GM04504 (cell line): Measurements from ENCODE around the gene SEPHS2.
"Not testable (repeated sequence)": the region's sequence is repeated elsewhere in the genome, so short reads cannot be mapped to it uniquely, and the experiment has no call there.

Source experiments
- DNase-seq: peaks from one replicate; pipeline ENCODE4 v3.0.0-alpha.2; 2012; ENCODE audit warnings: low read depth

Gene SEPHS2

DNA sequence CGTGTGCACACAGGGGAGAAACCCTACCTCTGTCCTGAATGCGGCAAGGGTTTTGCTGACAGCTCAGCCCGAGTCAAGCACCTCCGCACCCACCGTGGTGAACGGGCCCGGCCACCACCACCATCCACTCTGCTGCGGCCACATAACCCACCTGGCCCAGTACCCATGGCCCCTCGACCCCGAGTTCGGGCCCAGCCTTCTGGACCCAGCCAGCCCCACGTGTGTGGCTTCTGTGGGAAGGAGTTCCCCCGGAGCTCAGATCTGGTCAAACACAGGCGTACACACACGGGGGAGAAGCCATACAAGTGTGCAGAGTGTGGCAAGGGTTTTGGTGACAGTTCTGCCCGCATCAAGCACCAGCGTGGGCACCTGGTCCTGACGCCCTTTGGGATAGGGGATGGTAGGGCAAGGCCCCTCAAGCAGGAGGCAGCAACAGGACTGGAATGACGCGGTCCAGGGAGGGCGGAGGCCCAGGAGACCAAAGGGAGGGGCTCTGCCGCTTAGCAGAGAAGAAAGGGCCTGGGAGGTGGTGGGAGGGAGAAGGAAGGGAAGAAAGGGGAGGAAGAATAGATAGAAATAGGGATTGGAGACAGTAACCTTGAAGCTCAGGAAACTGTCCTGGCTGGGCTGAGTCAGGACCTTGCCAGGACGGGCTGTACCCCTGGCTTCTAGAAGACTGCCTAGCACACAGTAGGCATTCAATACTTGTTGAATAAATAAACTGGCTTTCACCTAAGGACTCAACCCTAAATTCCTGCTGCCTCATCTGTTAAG lies 46.8 kb downstream of the SEPHS2 start:
- no peak for DNase-seq

DNA sequence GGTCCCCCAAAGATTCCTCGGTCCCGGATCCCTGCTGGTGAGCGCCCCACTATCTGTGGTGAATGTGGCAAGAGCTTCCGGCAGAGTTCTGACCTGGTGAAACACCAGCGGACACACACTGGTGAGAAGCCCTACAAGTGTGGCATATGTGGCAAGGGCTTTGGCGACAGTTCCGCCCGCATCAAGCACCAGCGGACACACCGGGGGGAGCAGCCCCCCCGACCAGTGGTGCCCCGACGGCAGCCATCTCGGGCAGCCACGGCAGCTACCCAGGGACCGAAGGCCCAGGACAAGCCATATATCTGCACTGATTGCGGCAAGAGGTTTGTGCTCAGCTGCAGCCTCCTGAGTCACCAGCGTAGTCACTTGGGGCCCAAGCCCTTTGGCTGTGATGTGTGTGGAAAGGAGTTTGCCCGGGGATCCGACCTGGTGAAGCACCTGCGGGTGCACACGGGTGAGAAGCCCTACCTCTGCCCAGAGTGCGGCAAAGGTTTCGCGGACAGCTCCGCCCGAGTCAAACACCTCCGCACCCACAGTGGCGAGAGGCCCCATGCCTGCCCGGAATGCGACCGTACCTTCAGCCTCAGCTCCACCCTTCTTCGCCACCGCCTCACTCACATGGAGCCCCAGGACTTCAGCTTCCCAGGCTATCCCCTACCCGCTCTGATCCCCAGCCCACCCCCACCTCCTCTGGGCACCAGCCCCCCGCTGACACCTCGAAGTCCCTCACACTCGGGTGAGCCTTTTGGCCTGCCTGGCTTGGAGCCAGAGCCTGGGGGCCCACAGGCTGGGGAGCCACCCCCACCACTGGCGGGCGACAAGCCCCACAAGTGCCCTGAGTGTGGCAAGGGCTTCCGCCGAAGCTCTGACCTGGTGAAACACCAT lies 47.7 kb downstream of the SEPHS2 start:
- no peak for DNase-seq

DNA sequence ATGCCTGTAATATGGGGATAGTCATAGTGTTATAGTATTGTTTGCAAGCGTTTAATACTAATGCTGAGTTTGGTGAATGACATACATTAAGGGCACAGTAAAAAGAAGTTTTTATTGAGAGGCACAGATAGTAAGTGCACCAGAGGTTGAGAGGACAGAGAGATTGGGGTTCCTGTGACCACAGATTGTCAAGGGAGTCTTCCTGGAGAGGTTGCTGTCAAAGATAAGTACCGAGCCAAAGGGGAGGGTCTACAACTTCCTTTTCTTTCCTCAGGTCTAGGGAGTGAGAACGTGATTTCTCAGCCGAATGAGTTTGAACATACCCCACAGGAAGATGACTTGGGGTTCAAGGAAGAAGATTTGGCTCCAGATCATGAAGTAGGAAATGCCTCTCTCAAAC lies 48.6 kb downstream of the SEPHS2 start:
- DNase-seq, result no peak

DNA sequence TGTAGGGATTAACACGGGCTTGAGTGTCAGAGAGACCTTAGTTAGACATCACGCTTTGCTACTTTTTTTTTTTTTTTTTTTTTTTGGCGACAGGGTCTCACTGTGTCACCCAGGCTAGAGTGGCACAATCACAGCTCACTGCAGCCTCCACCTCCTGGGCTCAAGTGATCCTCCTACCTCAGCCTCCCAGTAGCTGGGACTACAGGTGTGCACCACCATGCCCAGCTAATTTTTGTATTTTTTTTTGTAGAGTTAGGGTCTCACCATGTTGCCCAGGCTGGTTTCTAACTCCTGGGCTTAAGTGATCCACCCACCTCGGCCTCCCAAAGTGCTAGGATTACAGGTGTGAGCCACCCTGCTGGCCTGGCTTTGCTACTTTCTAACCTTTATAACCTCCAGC lies 49.0 kb downstream of the SEPHS2 start:
- not testable (repeated sequence) for DNase-seq

DNA sequence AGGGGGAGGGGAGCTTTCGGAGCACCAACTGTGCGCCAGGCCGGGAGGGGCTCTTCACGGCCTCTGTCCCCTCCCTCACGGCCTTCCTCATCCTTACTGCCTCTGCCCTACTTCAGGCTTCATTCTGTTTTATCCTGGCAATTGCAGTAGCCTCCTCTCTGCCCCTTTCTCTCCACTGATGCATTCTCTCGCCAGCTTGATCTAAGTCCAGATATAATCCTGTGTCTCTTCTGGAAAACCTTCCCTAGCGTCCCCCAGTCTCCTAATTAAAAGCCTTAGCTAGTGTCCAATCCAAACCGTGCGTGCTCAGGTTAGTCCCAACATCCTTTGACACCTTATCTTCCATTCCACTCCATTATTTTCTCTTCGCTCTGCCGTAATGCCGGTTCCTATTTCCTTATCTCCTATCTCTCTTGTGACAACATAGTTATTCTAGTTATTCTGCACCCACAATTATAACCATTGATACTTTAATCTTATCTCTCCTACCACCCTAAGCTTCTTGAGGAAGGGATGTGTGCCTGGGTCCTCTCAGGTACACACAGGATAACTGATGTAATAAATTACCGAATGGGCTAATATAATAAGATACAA lies 49.6 kb downstream of the SEPHS2 start:
- no peak for DNase-seq

DNA sequence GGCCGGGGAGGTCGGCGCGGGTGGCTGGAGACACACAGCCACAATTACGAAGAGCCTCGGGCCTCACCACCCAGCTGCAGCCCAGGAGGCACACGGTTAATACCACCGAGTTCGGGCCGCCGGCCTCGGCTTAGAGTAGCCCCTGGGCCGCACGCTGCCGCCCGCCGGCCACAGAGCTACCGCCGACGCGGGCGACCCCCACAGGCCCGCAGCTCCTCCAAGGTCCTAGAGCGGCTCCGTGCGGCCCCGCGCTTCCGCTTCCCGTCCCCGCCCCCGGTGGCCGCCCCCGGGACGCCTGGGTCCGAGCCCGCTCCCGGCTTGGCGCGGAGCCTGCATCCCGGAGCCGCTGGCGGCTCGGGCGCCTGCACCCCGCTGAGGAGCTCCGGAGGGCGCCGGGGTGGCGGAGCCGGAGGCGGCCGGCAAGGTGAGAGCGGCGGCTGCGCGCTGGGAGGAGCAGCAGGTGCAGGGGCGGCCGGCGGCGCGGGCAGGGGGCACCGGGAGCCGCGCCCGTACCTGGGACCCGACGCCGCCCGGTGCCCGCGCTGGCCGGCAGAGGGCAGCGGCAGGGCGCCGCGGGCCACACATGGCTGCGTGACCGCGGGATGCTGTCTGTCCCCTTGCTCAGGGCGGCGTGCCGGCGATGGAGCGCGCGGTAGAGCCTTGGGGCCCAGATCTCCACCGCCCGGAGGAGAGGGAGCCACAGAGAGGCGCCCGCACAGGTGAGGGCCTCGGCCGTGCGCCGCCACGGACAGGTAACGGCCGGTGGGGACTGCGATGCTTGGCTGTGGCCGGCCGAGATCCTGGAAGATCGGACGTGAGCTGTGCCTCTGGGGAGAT lies 50.3 kb downstream of the SEPHS2 start, which contains the start of gene ZNF48:
ZNF48 (plus strand) TSS at position 266 of the 837 bp plus-strand sequence; CDS start at position 641, 375 bp downstream.
- DNase-seq, result peak; percentile 70

DNA sequence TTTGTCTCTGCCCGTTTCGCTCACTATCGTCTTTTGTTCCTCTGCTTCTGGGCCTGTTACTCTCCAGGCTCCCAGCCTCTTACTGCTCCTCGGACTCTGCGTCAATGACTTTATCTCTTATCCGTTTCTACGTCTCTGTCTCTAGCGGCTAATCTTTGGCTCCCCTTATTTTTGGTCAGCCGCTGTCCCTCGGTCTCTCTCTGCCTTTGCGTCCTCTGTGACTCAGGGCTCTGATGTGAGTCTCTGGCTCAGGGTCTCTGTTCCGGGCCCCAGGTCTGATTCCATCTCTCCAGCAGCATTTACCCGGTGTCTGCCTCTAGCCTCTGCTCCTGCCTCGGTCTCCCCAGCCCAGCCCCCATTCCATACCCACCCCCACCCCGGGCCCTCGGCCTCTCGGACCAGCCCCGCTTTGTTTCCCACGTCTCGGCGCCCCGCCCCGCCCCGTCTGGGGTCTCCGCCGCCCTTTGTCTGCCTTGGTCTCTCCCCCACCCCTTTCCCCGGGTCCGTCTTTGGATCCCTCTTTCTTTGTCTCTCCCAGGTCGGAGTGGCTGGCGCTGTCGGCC lies 51.0 kb downstream of the SEPHS2 start:
- no peak for DNase-seq
